Measurements from ENCODE around the gene FERMT2. TPM values are rescaled to one million over a fixed set of nuclear protein-coding genes. Genes with fewer than 3 reads are reported as not detected.

The FERMT2 gene
- polyA plus RNA-seq, 2 of the 4 experiments (the other 2 are of a cell fraction): 42.9 to 102 TPM

DNA sequence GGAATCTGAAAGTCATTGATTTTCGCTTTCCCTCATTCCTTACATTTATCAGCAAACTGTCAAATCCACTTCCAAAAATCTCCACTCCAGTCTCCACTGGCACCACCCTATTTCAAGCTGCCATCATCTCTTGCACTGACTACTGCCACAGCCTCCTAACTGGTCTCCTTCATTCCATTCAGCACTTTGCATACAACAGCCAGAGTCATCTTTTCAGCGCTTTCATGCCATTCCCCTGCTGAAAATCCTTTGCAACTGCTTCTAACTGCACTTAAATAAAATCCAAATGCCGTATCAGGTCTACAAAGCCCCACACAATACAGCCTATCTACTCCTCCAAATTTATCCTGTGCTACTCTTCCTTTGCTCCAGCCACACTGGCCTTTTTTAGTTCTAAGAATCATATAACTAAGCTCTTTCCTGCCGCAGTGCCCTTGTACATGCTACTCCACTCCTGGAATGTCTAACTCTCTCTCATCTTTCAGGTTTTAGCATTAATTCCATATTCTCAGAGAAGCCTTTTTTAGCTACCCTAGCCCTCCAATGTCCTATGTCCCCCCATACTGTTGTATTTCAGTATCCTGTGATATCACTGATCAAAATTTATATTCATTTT lies 21.6 kb downstream of the FERMT2 start:
- TF ChIP-seq POLR2AphosphoS2 (conservative IDR thresholded peaks at IDR 0.05; ENCODE audit: low read length): no peak
- TF ChIP-seq, protein P1, sequence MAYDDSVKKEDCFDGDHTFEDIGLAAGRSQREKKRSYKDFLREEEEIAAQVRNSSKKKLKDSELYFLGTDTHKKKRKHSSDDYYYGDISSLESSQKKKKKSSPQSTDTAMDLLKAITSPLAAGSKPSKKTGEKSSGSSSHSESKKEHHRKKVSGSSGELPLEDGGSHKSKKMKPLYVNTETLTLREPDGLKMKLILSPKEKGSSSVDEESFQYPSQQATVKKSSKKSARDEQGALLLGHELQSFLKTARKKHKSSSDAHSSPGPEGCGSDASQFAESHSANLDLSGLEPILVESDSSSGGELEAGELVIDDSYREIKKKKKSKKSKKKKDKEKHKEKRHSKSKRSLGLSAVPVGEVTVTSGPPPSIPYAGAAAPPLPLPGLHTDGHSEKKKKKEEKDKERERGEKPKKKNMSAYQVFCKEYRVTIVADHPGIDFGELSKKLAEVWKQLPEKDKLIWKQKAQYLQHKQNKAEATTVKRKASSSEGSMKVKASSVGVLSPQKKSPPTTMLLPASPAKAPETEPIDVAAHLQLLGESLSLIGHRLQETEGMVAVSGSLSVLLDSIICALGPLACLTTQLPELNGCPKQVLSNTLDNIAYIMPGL (CRISPR knock-in tag; IDR thresholded peaks at IDR 0.05; ENCODE audit: borderline replicate concordance): no peak
- TF ChIP-seq ZNF302 (CRISPR knock-in tag; IDR thresholded peaks at IDR 0.05): no peak
- no peak for TF ChIP-seq SREBF2 (IDR thresholded peaks at IDR 0.05)
- TF ChIP-seq CTCF (IDR thresholded peaks at IDR 0.05): no peak
- TF ChIP-seq, protein P2, sequence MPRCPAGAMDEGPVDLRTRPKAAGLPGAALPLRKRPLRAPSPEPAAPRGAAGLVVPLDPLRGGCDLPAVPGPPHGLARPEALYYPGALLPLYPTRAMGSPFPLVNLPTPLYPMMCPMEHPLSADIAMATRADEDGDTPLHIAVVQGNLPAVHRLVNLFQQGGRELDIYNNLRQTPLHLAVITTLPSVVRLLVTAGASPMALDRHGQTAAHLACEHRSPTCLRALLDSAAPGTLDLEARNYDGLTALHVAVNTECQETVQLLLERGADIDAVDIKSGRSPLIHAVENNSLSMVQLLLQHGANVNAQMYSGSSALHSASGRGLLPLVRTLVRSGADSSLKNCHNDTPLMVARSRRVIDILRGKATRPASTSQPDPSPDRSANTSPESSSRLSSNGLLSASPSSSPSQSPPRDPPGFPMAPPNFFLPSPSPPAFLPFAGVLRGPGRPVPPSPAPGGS (IDR thresholded peaks at IDR 0.05): no peak
- TF ChIP-seq KDM1A (IDR thresholded peaks at IDR 0.05; ENCODE audit: low read depth): peak; percentile 56; the same call in 1 of the 2 replicates
- no peak overlapping the region for H3K4me2 ChIP-seq
- no peak overlapping the region for H3K4me3 ChIP-seq
- ChIA-PET CTCF (no interaction called here), POLR2A (no interaction called here)
- DNase-seq (ENCODE audit: low read depth in 1 of 2, low spot score in 1 of 2): no peak
- H3K4me1 ChIP-seq: peaks cover 57% of the 10 kb centered on the region
- H3K9me3 ChIP-seq: no peaks in the 10 kb centered on the region
- FAIRE-seq: no peak
- H3K27ac ChIP-seq: no peak overlapping the region
- 94% methylated on average over 4 of the region's 4 CpGs for WGBS (ENCODE audit: missing lambda C conversion rate)
- no peak for ATAC-seq

- peak in 1 of 2 experiments; percentile 20 for DNase-seq (ENCODE audit: low read depth in 1 of 2, low spot score in 1 of 2)
- peaks cover 78% of the 10 kb centered on the region for H3K4me1 ChIP-seq
- no peak for FAIRE-seq
- H3K4me3 ChIP-seq: no peak overlapping the region
- ATAC-seq: peak in 1 of 2 experiments; percentile 56; a peak in 3 of 6 replicates
- H3K9me3 ChIP-seq: no peaks in the 10 kb centered on the region
- ChIA-PET POLR2A (interaction anchor here (0.7 to 1.8 kb wide), 2 partner anchors 24 to 478 kb away, joined by 8 to 13 read pairs; partner anchors contain the start of gene FERMT2), CTCF (interaction anchor here (0.6 to 1.4 kb wide), 3 partner anchors 24 to 1204 kb away, joined by 3 read pairs; partner anchors contain the start of gene FERMT2)
- 34% methylated on average over 3 of the region's 3 CpGs for WGBS (ENCODE audit: missing lambda C conversion rate)
- peak overlapping the region; percentile 41 for H3K4me2 ChIP-seq
- peak; percentile 1 for TF ChIP-seq MAFK (IDR thresholded peaks at IDR 0.05; ENCODE audit: partially characterized antibody)
- TF ChIP-seq, protein P3, sequence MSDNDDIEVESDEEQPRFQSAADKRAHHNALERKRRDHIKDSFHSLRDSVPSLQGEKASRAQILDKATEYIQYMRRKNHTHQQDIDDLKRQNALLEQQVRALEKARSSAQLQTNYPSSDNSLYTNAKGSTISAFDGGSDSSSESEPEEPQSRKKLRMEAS (IDR thresholded peaks at IDR 0.05): no peak
- no peak for TF ChIP-seq RFX5 (IDR thresholded peaks at IDR 0.05)
- no peak for TF ChIP-seq FOSL2 (IDR thresholded peaks at IDR 0.05)
- TF ChIP-seq FOSL2 (CRISPR knock-in tag; IDR thresholded peaks at IDR 0.05): peak; percentile 76
- TF ChIP-seq MAZ (IDR thresholded peaks at IDR 0.05; ENCODE audit: borderline replicate concordance, low read depth, low read length): no peak
- H3K27ac ChIP-seq: peak overlapping the region; percentile 21 to 36; a peak in 1 of 6 replicates
These were observed 23.9 kb downstream of the FERMT2 start for GRCh38 chr14:52926953-52927352.

- DNase-seq (ENCODE audit: low read depth in 1 of 2, low spot score in 1 of 2): peak in 1 of 2 experiments; percentile 33
- ChIA-PET POLR2A (no interaction called here), CTCF (interaction anchor here (1.2 to 2.8 kb wide), 4 partner anchors 13 to 131 kb away, joined by 3 to 13 read pairs (median 6); no protein-coding TSS in a partner anchor)
- no peak for FAIRE-seq
- peaks cover 89% of the 10 kb centered on the region for H3K4me1 ChIP-seq
- H3K4me3 ChIP-seq: no peak overlapping the region
- ATAC-seq: peak; percentile 72 to 78
- no peaks in the 10 kb centered on the region for H3K9me3 ChIP-seq
- 60% methylated on average over 3 of the region's 3 CpGs for WGBS (ENCODE audit: missing lambda C conversion rate)
- peak overlapping the region; percentile 13; the same call in 1 of the 3 replicates for H3K4me2 ChIP-seq
- peak overlapping the region in 1 of 2 experiments; percentile 11; a peak in 1 of 6 replicates for H3K27ac ChIP-seq
- TF ChIP-seq RNF2 (IDR thresholded peaks at IDR 0.05; ENCODE audit: borderline replicate concordance, low read depth) (no peak), POLR2AphosphoS2 (conservative IDR thresholded peaks at IDR 0.05; ENCODE audit: low read length) (no peak), FOSL2 (IDR thresholded peaks at IDR 0.05) (no peak), FOSL2 (CRISPR knock-in tag; IDR thresholded peaks at IDR 0.05) (no peak), NR3C1 (IDR thresholded peaks at IDR 0.05) (no peak), SREBF2 (IDR thresholded peaks at IDR 0.05) (no peak), ATOH8 (CRISPR knock-in tag; IDR thresholded peaks at IDR 0.05; ENCODE audit: low read depth) (no peak), HDAC2 (IDR thresholded peaks at IDR 0.05) (no peak), RAD21 (conservative IDR thresholded peaks at IDR 0.05 in 1 of 2, IDR thresholded peaks at IDR 0.05 in 1 of 2) (peak; percentile 44; a peak in 3 of 5 replicates), PHF8 (IDR thresholded peaks at IDR 0.05; ENCODE audit: borderline replicate concordance, low read depth) (no peak), ZFP36 (IDR thresholded peaks at IDR 0.05; ENCODE audit: borderline replicate concordance, partially characterized antibody) (no peak), BHLHE40 (IDR thresholded peaks at IDR 0.05; ENCODE audit: low read depth, low read length) (no peak), CTCF (IDR thresholded peaks at IDR 0.05) (peak; percentile 35)
- TF ChIP-seq, protein P3 (IDR thresholded peaks at IDR 0.05): no peak
These were observed 26.8 kb downstream of the FERMT2 start for GRCh38 chr14:52923902-52924575.
